NCI-H510A (cell line): Measurements from ENCODE around the gene GRIN2B.

Source experiments
- DNase-seq: peaks from one replicate; lab custom pipeline; 2025; lab: John Stamatoyannopoulos, UW

GRIN2B gene

GRCh38 chr12:13981296-13981962, at the start of gene GRIN2B:
GRIN2B (minus strand) TSS chr12:13981602; CDS start chr12:13866208, 115,394 bp downstream.
- no peak for DNase-seq

- DNase-seq, result no peak
Observed at GRCh38 chr12:14026537-14026936, 45.1 kb upstream of the GRIN2B start.

- DNase-seq, result no peak
Observed at GRCh38 chr12:14024591-14024990, 43.2 kb upstream of the GRIN2B start.

GRCh38 chr12:14018080-14018479, 36.7 kb upstream of the GRIN2B start:
- no peak for DNase-seq

- DNase-seq, result no peak
Observed at GRCh38 chr12:14010989-14011388, 29.6 kb upstream of the GRIN2B start.

GRCh38 chr12:14007639-14008038, 26.2 kb upstream of the GRIN2B start:
- no peak for DNase-seq

GRCh38 chr12:13992585-13992984, 11.2 kb upstream of the GRIN2B start:
- no peak for DNase-seq

- DNase-seq, result no peak
Observed at GRCh38 chr12:13992106-13992505, 10.7 kb upstream of the GRIN2B start.

GRCh38 chr12:13986031-13986430, 4.6 kb upstream of the GRIN2B start:
- DNase-seq, result no peak

GRCh38 chr12:13981990-13982389, 588 bp upstream of the GRIN2B start:
- no peak for DNase-seq

GRCh38 chr12:13980538-13981295, 685 bp downstream of the GRIN2B start:
- no peak for DNase-seq

- DNase-seq, result no peak
Observed at GRCh38 chr12:13979772-13980378, 1.5 kb downstream of the GRIN2B start.

GRCh38 chr12:13978876-13979275, 2.5 kb downstream of the GRIN2B start:
- no peak for DNase-seq

- no peak for DNase-seq
Observed at GRCh38 chr12:13976880-13977279, 4.5 kb downstream of the GRIN2B start.

- no peak for DNase-seq
Observed at GRCh38 chr12:13976028-13976584, 5.3 kb downstream of the GRIN2B start.

GRCh38 chr12:13973996-13974395, 7.4 kb downstream of the GRIN2B start:
- no peak for DNase-seq

- no peak for DNase-seq
Observed at GRCh38 chr12:13970803-13971202, 10.6 kb downstream of the GRIN2B start.

GRCh38 chr12:13968281-13968680, 13.1 kb downstream of the GRIN2B start:
- no peak for DNase-seq

GRCh38 chr12:13964666-13965065, 16.7 kb downstream of the GRIN2B start:
- no peak for DNase-seq

- no peak for DNase-seq
Observed at GRCh38 chr12:13962699-13963098, 18.7 kb downstream of the GRIN2B start.

- no peak for DNase-seq
Observed at GRCh38 chr12:13961971-13962370, 19.4 kb downstream of the GRIN2B start.

- DNase-seq, result no peak
Observed at GRCh38 chr12:13959131-13959723, 22.2 kb downstream of the GRIN2B start.
